Measurements from ENCODE around the gene NFYB. TPM values are rescaled to one million over a fixed set of nuclear protein-coding genes. Genes with fewer than 3 reads are reported as not detected.
A peak's percentile ranks its signal among the peaks of the same experiment; 100 is the strongest.
"Not testable (repeated sequence)": the region's sequence is repeated elsewhere in the genome, so short reads cannot be mapped to it uniquely, and the experiment has no call there.

The NFYB gene
- total RNA-seq, 8 experiments from 2014 or later: 8.3 to 25.7 (median 25.2) TPM

DNA sequence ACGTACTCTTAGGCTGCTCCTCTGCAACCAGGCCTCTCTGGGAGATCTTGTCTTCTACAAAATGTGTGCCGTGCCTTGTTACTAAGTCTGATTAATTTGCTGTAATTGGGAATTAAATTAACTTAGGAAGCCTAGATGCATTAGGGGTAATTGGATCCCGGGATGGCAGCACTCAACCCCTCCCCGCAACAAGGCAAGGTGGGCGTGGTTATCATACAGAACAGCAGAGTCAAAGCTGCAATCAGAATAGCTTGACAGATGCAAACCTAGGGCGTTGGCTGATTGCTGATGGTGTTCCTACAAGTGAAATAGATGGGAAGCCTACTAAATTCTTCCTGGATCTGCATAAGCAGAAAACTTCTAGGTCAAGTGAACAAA lies 34.5 kb upstream of the NFYB start:
- Histone ChIP-seq H3K4me3 (no peak overlapping the region), H3K4me1 (replicated peaks in 1 of 2) (no peaks in the 10 kb centered on the region), H3K27ac (no peak overlapping the region)
- peak in 3 of 8 experiments; percentile 40 to 82 (median 54) for ATAC-seq (replicated peaks in 6 of 8)
- 18 to 100% (median 63%) methylated on average over 1 to 4 of the region's 6 CpGs; no CpG with 5 or more reads in 3 of the 10 experiments for WGBS, 10 experiments
- in situ Hi-C loops (cut with MboI; ENCODE audit: low pct_unique_long_range_greater_than_20kb in 2 of 9, low sequenced_read_pairs in 9 of 9, unreplicated experiment in 9 of 9): no loop called here

DNA sequence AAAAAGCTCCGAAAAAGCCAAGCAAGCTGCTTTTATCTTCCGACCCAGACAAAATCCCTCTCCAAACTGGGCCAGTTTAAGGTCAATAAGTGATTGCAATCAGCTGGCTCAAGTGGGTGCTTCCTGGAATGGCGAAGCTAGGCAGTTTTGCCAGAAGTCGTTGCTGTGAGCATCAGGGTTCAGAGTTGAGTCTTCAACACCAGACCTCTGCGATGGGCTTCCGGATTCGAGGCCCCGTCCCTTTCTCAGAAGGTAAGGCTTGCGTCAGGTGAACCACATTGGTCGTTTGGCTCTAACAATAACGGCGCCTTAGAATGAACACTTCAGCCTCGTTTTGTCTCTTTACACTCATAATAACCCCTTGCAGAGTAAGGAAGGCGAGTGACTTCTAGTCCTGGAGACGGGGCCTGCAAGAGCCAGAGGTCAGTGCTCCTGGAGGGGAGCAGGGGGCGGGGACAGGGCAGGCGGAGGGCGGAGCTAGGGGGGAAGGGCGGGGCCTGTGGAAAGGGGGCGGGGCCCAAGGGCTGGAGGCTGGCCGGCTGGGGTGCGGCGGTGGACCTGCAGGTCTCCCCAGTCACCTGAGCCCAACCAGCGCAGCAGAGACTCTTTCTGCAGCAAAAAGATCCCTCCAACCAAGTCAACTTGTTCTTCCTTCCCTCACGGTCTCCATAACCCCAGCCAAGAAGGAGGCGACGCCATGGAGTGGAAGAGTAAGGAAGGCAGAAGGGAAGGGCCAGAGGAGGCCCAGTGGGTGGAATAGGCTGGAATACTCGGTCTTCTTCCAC lies 34.0 kb upstream of the NFYB start:
- no peaks in the 10 kb centered on the region for H3K4me1 ChIP-seq (replicated peaks in 1 of 2)
- 50 to 100% (median 92%) methylated on average over 1 to 10 of the region's 28 CpGs; no CpG with 5 or more reads in 3 of the 10 experiments for WGBS, 10 experiments
- no peak for ATAC-seq (replicated peaks in 6 of 8)
- no peak overlapping the region for H3K4me3 ChIP-seq
- in situ Hi-C loops (cut with MboI; ENCODE audit: low pct_unique_long_range_greater_than_20kb in 2 of 9, low sequenced_read_pairs in 9 of 9, unreplicated experiment in 9 of 9): no loop called here
- no peak overlapping the region for H3K27ac ChIP-seq

DNA sequence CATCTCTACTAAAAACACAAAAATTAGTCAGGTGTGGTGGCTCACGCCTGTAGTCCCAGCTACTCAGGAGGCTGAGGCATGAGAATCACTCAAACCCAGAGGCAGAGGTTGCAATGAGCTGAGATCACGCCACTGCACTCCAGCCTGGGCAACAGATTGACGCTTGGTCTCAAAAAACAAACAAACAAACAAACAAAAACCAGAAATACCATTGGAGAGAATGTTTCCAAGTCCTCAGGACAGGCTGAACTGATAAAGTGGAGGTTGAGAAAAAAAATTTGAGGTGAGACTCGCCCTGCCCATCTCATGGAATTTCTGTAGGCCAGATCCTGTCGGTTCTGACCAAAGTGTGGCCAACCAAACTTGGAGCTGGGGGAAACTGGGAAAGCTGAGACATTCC lies 30.6 kb upstream of the NFYB start:
- 80 to 100% (median 90%) methylated on average over 1 to 5 of the region's 5 CpGs; no CpG with 5 or more reads in 1 of the 10 experiments for WGBS, 10 experiments
- ATAC-seq (replicated peaks in 6 of 8): no peak

DNA sequence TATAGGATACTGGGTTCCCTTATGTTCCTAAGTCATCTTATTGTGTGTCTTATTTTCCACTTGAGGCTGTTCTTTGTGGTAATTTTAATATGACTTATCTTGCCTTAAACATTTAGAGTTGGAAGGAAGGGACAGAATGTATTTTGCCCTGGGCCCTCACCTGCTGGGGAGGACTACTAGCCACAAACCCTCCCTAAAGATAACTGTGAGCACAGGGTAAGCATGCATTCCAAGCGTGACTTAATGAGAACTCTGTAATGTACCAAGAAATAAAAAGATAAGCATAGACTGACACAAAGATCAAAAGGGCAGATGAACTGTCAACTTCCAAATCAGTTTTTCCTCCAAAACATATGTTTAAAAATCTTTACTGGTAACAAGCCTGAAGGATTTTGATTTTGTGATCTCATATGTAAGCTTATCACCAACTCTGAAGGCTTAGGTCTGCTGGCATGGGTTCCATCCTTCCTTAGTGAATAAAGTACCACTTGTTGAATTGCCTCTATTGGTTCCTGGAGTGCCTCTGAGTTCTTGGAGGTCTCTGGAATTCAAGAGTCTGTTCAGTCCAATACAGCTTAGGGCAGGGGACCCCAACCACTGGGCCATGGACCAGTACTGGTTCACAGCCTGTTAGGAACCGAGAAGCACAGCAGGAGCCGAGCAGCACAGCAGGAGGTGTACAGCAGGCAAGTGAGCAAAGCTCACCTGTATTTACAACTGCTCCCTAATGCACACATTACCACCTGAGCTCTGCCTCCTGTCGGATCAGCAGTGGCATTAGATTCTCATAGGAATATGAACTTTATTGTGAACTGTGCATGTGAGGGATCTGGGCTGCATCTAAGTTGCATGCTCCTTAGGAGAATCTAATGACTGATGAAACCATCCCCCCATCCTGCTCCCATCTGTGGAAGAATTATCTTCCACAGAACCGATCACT lies 29.8 kb upstream of the NFYB start:
- Histone ChIP-seq H3K4me1 (replicated peaks in 1 of 2) (no peaks in the 10 kb centered on the region), H3K27ac (no peak overlapping the region), H3K4me3 (no peak overlapping the region)
- ATAC-seq (replicated peaks in 6 of 8): no peak
- 43 to 100% (median 77%) methylated on average over 1 to 4 of the region's 5 CpGs; no CpG with 5 or more reads in 1 of the 10 experiments for WGBS, 10 experiments
- in situ Hi-C loops (cut with MboI; ENCODE audit: low pct_unique_long_range_greater_than_20kb in 2 of 9, low sequenced_read_pairs in 9 of 9, unreplicated experiment in 9 of 9): no loop called here

More for the DNA sequence above, 30.6 kb upstream of the NFYB start:
- in situ Hi-C loops (cut with MboI; ENCODE audit: low pct_unique_long_range_greater_than_20kb in 2 of 9, low sequenced_read_pairs in 9 of 9, unreplicated experiment in 9 of 9): no loop called here
- no peak overlapping the region for H3K27ac ChIP-seq
- H3K4me1 ChIP-seq (replicated peaks in 1 of 2): no peaks in the 10 kb centered on the region
- no peak overlapping the region for H3K4me3 ChIP-seq

DNA sequence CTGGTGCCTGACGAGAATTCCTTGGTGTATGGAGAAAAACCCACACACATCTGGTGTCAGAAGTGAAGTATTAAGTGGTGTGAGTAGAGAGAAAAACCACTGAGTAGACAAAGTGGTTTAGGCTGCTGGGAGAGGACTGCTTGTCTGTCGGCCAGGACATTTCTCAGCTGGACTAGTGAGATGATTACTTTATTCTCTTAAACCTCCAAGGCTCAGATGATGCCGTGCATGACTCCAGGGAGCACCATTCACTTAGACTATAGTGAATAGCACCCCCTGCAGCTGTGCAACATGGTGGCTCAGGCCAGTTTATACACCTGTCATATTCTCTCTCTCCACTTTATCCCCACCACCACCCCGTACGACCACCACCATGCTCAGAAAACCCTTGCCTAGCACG lies 28.5 kb upstream of the NFYB start:
- no peak for ATAC-seq (replicated peaks in 6 of 8)
- WGBS, 10 experiments: 71 to 100% (median 83%) methylated on average over 1 to 3 of the region's 6 CpGs; no CpG with 5 or more reads in 3 of the 10 experiments
- Histone ChIP-seq H3K4me1 (replicated peaks in 1 of 2) (no peaks in the 10 kb centered on the region), H3K27ac (no peak overlapping the region), H3K4me3 (no peak overlapping the region)
- in situ Hi-C loops (cut with MboI; ENCODE audit: low pct_unique_long_range_greater_than_20kb in 2 of 9, low sequenced_read_pairs in 9 of 9, unreplicated experiment in 9 of 9): no loop called here

DNA sequence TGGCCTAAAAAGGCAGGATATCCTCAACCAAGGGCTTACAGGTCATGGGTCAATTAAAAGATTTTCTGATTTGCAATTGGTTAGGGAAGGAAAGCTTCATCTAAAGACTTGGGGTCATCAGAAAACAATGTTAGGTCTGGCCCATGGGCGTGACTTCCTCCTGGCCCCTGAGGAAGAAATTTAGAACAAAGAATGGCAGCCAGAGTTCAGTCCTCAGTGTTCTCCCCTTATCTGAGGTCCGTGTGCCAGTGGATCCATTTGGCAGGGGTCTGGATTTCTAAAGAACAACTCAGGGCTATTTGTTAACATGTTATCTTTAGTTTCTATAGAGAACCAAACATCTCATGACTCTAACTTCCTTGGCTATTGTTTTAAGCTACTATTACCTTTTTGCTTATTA lies 27.8 kb upstream of the NFYB start:
- ATAC-seq (replicated peaks in 6 of 8): no peak
- in situ Hi-C loops (cut with MboI; ENCODE audit: low pct_unique_long_range_greater_than_20kb in 2 of 9, low sequenced_read_pairs in 9 of 9, unreplicated experiment in 9 of 9): no loop called here
- WGBS, 10 experiments: 40 to 100% (median 91%) methylated on average over 1 to 2 of the region's 2 CpGs; no CpG with 5 or more reads in 4 of the 10 experiments
- H3K4me1 ChIP-seq (replicated peaks in 1 of 2): no peaks in the 10 kb centered on the region
- no peak overlapping the region for H3K27ac ChIP-seq
- H3K4me3 ChIP-seq: no peak overlapping the region

DNA sequence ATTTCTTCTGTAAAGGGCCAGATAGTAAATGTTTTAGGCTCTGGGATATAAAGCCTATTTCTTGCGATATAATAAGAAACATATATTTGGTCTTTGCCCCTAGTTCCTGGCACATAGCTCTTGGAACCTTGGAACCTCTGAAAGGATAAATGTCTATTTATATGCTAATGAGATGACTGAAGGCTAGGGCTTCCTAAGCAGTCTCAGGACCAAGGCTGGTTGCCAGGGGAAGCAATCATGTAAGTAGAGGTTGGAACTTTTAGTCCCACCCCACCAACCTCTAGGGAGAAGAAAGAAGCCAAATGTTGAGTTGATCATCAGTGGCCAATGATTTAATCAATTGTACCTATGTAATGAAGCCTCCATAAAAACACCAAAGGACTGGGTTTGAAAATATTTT lies 26.6 kb upstream of the NFYB start:
- ATAC-seq (replicated peaks in 6 of 8): peak in 1 of 8 experiments; percentile 65
- in situ Hi-C loops (cut with MboI; ENCODE audit: low pct_unique_long_range_greater_than_20kb in 2 of 9, low sequenced_read_pairs in 9 of 9, unreplicated experiment in 9 of 9): no loop called here
- H3K4me3 ChIP-seq: no peak overlapping the region
- H3K27ac ChIP-seq: no peak overlapping the region
- 50 to 100% (median 100%) methylated on average over 1 of the region's 1 CpG; no CpG with 5 or more reads in 3 of the 10 experiments for WGBS, 10 experiments
- H3K4me1 ChIP-seq (replicated peaks in 1 of 2): no peaks in the 10 kb centered on the region

DNA sequence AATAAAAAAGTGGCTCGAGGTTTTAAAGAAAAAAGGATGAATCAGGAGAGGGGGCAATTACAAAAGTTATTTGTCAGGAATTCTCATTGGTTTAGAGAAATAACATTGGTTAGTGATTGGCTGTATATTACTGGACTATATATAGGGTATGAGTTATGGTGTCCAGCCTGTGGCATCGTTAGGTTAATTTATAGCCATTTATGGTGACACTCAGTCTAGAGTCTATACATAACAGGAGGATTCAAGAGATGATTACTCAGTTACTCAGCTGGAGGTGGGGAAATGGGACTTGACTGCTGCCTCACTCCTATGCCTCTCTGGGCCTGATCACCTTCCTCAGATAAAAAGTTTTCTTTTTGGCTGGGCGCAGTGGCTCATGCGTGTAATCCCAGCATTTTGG lies 25.6 kb upstream of the NFYB start:
- no peak for ATAC-seq (replicated peaks in 6 of 8)
- Histone ChIP-seq H3K4me1 (replicated peaks in 1 of 2) (no peaks in the 10 kb centered on the region), H3K27ac (no peak overlapping the region), H3K4me3 (no peak overlapping the region)
- in situ Hi-C loops (cut with MboI; ENCODE audit: low pct_unique_long_range_greater_than_20kb in 2 of 9, low sequenced_read_pairs in 9 of 9, unreplicated experiment in 9 of 9): no loop called here
- 50 to 100% (median 75%) methylated on average over 1 to 4 of the region's 4 CpGs for WGBS, 10 experiments

DNA sequence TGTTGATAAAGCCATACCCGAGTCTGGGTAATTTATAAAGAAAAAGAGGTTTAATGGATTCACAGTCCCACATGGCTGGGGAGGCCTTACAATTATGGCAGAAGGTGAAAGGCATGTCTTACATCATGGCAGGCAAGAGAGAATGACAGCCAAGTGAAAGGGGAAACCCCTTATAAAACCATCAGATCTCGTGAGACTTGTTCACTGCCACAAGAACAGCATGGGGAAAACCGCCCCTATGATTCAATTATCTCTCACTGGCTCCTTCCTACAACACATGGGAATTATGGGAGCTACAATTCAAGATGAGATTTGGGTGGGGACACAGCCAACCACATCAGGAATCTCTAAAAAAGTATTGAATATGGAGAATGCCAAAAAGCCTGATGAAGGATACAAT lies 25.0 kb upstream of the NFYB start:
- H3K4me3 ChIP-seq; H3K4me1 ChIP-seq (replicated peaks in 1 of 2); H3K27ac ChIP-seq; in situ Hi-C loops (cut with MboI; ENCODE audit: low pct_unique_long_range_greater_than_20kb in 2 of 9, low sequenced_read_pairs in 9 of 9, unreplicated experiment in 9 of 9): not testable (repeated sequence)
- WGBS, 10 experiments: 39 to 84% (median 79%) methylated on average over 1 to 3 of the region's 3 CpGs; no CpG with 5 or more reads in 1 of the 10 experiments
- ATAC-seq (replicated peaks in 6 of 8): peak in 1 of 8 experiments; percentile 3

DNA sequence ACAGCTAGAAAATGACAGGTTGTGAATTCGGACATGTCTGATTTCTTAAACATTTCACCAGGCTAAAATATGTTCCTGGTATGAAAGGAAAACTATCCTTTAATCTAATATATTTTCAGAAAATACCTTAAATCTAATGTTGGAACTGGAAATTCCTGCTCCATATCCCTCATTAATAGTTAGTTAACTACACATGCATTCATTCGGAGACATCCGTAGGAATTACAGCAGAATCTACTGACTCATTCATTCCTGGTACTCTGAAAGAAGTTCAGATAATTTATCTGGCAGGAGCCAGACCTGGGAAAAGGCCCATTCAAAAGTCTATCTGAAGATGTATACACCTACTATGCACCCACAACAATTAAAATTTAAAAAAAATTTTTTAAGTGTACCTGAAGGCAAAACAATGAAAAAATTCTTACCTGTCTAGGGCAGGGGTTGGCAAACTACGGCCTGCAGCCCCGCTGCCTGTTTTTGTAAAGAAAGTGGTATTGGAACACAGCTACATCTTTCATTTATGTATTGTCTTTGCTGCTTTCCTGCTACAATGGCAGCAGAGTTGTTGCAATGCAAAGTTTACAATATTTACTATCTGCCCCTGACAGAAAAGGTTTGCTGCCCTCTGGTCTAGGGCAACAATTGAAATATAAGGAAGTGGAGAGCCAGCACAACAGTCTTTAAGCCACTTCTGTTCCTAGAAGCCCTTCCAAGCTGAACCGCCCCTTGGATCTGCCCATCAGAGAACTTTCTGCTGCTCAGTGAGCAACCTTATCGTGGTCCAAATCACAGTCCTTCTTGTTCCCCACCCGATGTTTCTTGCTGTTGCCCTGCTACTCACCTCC lies 17.9 kb upstream of the NFYB start:
- Histone ChIP-seq H3K4me3 (no peak overlapping the region), H3K4me1 (replicated peaks in 1 of 2) (no peaks in the 10 kb centered on the region), H3K27ac (no peak overlapping the region)
- no peak for ATAC-seq (replicated peaks in 6 of 8)
- 43 to 98% (median 92%) methylated on average over 3 to 8 of the region's 8 CpGs; no CpG with 5 or more reads in 1 of the 10 experiments for WGBS, 10 experiments
- in situ Hi-C loops (cut with MboI; ENCODE audit: low pct_unique_long_range_greater_than_20kb in 2 of 9, low sequenced_read_pairs in 9 of 9, unreplicated experiment in 9 of 9): no loop called here

DNA sequence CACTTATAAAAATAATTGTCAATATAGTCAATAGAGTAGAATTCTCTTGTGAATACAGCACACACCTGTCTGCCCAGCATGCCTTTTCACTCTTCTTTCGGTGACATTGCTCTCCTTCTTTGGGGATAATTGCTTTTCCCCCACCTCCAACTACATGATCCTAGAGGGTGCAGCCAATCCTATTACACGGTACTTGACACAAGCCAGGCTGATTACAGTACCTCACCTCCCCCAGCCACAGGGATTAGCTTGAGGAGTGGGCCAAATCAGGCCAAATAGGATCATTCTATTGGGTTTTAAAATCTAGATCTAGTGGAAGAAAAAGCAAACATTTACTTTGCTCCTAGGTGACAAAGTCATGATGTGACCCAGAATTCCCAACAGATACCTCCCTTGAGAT lies 16.8 kb upstream of the NFYB start:
- H3K4me1 ChIP-seq (replicated peaks in 1 of 2): no peaks in the 10 kb centered on the region
- in situ Hi-C loops (cut with MboI; ENCODE audit: low pct_unique_long_range_greater_than_20kb in 2 of 9, low sequenced_read_pairs in 9 of 9, unreplicated experiment in 9 of 9): no loop called here
- no peak overlapping the region for H3K27ac ChIP-seq
- 0 to 93% (median 80%) methylated on average over 1 to 2 of the region's 2 CpGs; no CpG with 5 or more reads in 5 of the 10 experiments for WGBS, 10 experiments
- no peak for ATAC-seq (replicated peaks in 6 of 8)
- H3K4me3 ChIP-seq: no peak overlapping the region

DNA sequence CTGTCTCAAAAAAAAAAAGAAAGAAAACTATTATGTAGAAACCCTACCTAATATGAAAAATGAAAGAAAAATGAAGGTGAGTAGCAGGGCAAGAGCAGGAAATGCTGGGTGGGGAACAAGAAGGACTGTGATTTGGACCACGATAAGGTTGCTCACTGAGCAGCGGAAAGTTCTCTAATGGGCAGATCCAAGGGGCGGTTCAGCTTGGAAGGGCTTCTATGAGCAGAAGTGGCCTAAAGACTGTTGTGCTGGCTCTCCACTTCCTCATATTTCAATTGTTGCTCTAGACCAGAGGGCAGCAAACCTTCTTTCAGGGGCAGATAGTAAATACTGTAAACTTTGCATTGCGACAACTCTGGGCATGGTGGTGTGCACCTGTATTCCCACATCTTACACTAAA lies 16.3 kb upstream of the NFYB start:
- Histone ChIP-seq H3K4me3 (no peak overlapping the region), H3K4me1 (replicated peaks in 1 of 2) (no peaks in the 10 kb centered on the region), H3K27ac (no peak overlapping the region)
- 59 to 100% (median 98%) methylated on average over 1 to 4 of the region's 4 CpGs; no CpG with 5 or more reads in 2 of the 10 experiments for WGBS, 10 experiments
- in situ Hi-C loops (cut with MboI; ENCODE audit: low pct_unique_long_range_greater_than_20kb in 2 of 9, low sequenced_read_pairs in 9 of 9, unreplicated experiment in 9 of 9): no loop called here
- ATAC-seq (replicated peaks in 6 of 8): no peak

Measured in motor neuron (in vitro differentiated cells).